HG02973 (cell line): Measurements from ENCODE around the gene SLC30A1.
"Not testable (repeated sequence)": the region's sequence is repeated elsewhere in the genome, so short reads cannot be mapped to it uniquely, and the experiment has no call there.

ENCODE experiments used
- ATAC-seq: cut with Tn5 transposase; IDR thresholded peaks from one replicate; pipeline ENCODE4 v1.9.1; 2021; ENCODE audit warnings: moderate library complexity; ENCODE audit not compliant: unreplicated experiment

The SLC30A1 gene

GRCh38 chr1:211551638-211552460 lies 27.1 kb downstream of the SLC30A1 start:
- ATAC-seq: no peak

- no peak for ATAC-seq
Observed at GRCh38 chr1:211549092-211549711, 29.8 kb downstream of the SLC30A1 start.

- no peak for ATAC-seq
Observed at GRCh38 chr1:211548321-211549091, 30.5 kb downstream of the SLC30A1 start.

- ATAC-seq: no peak
Observed at GRCh38 chr1:211547710-211548109, 31.3 kb downstream of the SLC30A1 start.

GRCh38 chr1:211546543-211546942 lies 32.4 kb downstream of the SLC30A1 start:
- no peak for ATAC-seq

- no peak for ATAC-seq
Observed at GRCh38 chr1:211543025-211543424, 35.9 kb downstream of the SLC30A1 start.

- no peak for ATAC-seq
Observed at GRCh38 chr1:211541720-211542477, 37.1 kb downstream of the SLC30A1 start.

GRCh38 chr1:211541278-211541677 lies 37.7 kb downstream of the SLC30A1 start:
- ATAC-seq: no peak

- not testable (repeated sequence) for ATAC-seq
Observed at GRCh38 chr1:211540824-211541223, 38.1 kb downstream of the SLC30A1 start.

GRCh38 chr1:211538287-211538686 lies 40.7 kb downstream of the SLC30A1 start:
- ATAC-seq: no peak

- no peak for ATAC-seq
Observed at GRCh38 chr1:211537253-211537652, 41.7 kb downstream of the SLC30A1 start.

- no peak for ATAC-seq
Observed at GRCh38 chr1:211536606-211537005, 42.4 kb downstream of the SLC30A1 start.

- no peak for ATAC-seq
Observed at GRCh38 chr1:211535346-211535745, 43.6 kb downstream of the SLC30A1 start.

GRCh38 chr1:211534545-211535291 lies 44.2 kb downstream of the SLC30A1 start:
- no peak for ATAC-seq

GRCh38 chr1:211532088-211532444 lies 46.9 kb downstream of the SLC30A1 start:
- ATAC-seq: no peak

GRCh38 chr1:211531194-211532087 lies 47.5 kb downstream of the SLC30A1 start:
- no peak for ATAC-seq

GRCh38 chr1:211530102-211530501 lies 48.9 kb downstream of the SLC30A1 start:
- ATAC-seq: no peak

- ATAC-seq: no peak
Observed at GRCh38 chr1:211529453-211529852, 49.5 kb downstream of the SLC30A1 start.

GRCh38 chr1:211529011-211529410 lies 50.0 kb downstream of the SLC30A1 start:
- ATAC-seq: no peak
